Neural crest cell (in vitro differentiated cells): ENCODE results near the gene SOX18. TPM values are rescaled to one million over a fixed set of nuclear protein-coding genes. Genes with fewer than 3 reads are reported as not detected.

Source experiments
- DNase-seq: peaks from one replicate; pipeline ENCODE4 v3.0.0; 2021; ENCODE audit warnings: low read depth, mixed read lengths, low spot score
- H3K27ac Mint-ChIP-seq: one replicate; pipeline ENCODE4 v1.8.0; 2021; ENCODE audit warnings: mild to moderate bottlenecking, mixed read lengths; ENCODE audit not compliant: unreplicated experiment
- H3K27me3 Mint-ChIP-seq: 2 replicates; pipeline ENCODE4 v1.8.0; 2021; ENCODE audit warnings: low read depth, mild to moderate bottlenecking, mixed read lengths
- H3K36me3 Mint-ChIP-seq: 2 replicates; pipeline ENCODE4 v1.8.0; 2021; ENCODE audit warnings: low read depth, mild to moderate bottlenecking, mixed read lengths
- H3K4me1 Mint-ChIP-seq: 2 replicates; pipeline ENCODE4 v1.8.0; 2021; ENCODE audit warnings: mixed read lengths
- H3K4me3 Mint-ChIP-seq: one replicate; pipeline ENCODE4 v1.8.0; 2021; ENCODE audit warnings: mild to moderate bottlenecking, mixed read lengths
- H3K9me3 Mint-ChIP-seq: 2 replicates; pipeline ENCODE4 v1.8.0; 2021; ENCODE audit warnings: mixed read lengths
- total RNA-seq: library from RNA; stranded (reverse); gene quantifications from 2 replicates; pipeline ENCODE4 v1.2.1, GENCODE V29; 2021
- TF ChIP-seq, protein P1 (sequence below): fragments of 200-600 bp; sonication (generic); conservative IDR thresholded peaks from 2 replicates; pipeline ENCODE4 v1.5.0; 2021; ENCODE audit warnings: antibody characterized with exemption, mild to moderate bottlenecking

The SOX18 gene
- total RNA-seq, 1 donor from 2014 or later, result not detected

DNA sequence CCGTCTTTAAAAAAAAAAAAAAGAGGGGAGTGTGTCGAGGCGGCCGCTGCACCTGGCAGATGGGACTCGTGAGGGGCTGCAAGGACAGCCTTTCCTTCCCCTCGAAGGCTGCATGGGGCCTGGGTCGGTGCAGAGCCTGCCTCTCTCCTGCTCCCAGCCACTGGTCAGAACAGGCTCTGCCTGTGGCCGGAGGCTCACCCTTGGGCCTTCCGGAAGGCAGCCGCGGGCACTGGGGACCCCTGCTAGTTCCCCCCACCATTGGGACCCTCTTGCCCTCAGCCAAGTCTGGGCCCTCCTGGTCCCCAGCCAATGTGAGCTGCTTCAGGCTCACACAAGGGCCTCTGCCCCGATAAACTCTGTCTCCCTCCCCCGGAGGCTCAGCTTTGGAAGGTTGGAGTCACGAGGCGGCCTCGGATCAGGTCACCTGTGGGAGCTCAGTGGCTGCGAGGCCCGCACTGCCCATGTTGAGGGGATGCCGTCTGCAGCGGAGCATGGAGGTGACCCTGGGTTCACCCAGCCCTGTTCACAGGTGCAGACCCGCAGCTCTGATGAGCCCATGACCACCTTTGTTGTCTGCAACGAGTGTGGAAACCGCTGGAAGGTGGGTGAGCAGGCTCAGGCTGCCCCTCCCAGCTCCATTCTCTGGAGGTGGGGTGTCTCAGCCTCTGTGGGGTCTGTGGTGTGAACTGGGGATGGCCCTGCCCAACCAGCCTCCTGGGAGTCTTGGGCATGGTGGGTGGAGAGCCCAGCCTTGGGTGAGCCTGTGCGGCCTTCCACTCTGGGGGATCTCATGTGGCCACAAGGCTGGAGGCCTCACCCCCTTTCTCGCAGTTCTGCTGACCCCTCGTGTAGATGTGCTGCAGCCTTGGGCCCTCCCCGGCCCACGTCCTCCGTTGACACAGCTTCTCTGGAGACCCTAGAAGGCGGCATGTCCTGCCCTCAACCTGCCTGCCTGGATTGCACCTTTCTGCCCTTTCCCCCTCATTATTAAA is 22.2 kb upstream of the SOX18 start:
- Mint-ChIP-seq H3K4me3 (no peak overlapping the region), H3K4me1 (no peaks in the 10 kb centered on the region), H3K9me3 (no peaks in the 10 kb centered on the region), H3K27ac (no peak overlapping the region), H3K27me3 (no peaks in the 10 kb centered on the region), H3K36me3 (no peaks in the 10 kb centered on the region)
- no peak for DNase-seq
- TF ChIP-seq, protein P1, sequence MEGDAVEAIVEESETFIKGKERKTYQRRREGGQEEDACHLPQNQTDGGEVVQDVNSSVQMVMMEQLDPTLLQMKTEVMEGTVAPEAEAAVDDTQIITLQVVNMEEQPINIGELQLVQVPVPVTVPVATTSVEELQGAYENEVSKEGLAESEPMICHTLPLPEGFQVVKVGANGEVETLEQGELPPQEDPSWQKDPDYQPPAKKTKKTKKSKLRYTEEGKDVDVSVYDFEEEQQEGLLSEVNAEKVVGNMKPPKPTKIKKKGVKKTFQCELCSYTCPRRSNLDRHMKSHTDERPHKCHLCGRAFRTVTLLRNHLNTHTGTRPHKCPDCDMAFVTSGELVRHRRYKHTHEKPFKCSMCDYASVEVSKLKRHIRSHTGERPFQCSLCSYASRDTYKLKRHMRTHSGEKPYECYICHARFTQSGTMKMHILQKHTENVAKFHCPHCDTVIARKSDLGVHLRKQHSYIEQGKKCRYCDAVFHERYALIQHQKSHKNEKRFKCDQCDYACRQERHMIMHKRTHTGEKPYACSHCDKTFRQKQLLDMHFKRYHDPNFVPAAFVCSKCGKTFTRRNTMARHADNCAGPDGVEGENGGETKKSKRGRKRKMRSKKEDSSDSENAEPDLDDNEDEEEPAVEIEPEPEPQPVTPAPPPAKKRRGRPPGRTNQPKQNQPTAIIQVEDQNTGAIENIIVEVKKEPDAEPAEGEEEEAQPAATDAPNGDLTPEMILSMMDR, result no peak

DNA sequence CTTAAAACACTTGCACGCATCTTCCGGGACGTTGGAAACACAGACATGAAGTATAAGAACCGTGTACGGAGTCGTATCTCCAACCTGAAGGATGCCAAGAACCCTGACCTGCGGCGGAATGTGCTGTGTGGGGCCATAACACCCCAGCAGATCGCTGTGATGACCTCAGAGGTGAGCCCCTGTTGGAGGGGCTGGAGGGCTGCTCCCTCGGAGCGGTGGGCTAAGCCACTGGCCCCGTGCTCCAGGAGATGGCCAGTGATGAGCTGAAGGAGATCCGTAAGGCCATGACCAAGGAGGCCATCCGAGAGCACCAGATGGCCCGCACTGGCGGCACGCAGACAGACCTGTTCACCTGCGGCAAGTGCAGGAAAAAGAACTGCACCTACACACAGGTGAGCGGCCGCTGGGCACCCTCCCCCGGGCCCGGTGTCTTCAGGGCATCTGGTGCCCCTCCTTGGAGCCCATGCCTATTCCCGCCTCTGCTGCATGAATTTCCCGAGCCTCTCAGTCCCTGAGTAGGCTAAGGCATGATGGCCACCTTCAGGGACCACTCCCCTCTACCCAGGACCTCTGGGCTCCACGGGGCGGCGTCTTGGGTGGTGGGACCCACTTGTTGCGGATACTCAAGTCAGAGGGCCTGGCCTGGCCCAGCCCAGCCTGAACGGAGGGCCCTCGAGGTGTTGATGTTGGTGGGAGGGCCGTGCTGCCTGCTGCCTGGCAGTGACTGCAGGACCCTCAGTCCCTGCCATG is 21.0 kb upstream of the SOX18 start:
- TF ChIP-seq, protein P1, result no peak
- no peaks in the 10 kb centered on the region for H3K27me3 Mint-ChIP-seq
- no peak for DNase-seq
- H3K27ac Mint-ChIP-seq, result no peak overlapping the region
- H3K4me1 Mint-ChIP-seq, result peaks cover 4% of the 10 kb centered on the region
- H3K4me3 Mint-ChIP-seq, result no peak overlapping the region
- H3K9me3 Mint-ChIP-seq, result no peaks in the 10 kb centered on the region
- H3K36me3 Mint-ChIP-seq, result no peaks in the 10 kb centered on the region

DNA sequence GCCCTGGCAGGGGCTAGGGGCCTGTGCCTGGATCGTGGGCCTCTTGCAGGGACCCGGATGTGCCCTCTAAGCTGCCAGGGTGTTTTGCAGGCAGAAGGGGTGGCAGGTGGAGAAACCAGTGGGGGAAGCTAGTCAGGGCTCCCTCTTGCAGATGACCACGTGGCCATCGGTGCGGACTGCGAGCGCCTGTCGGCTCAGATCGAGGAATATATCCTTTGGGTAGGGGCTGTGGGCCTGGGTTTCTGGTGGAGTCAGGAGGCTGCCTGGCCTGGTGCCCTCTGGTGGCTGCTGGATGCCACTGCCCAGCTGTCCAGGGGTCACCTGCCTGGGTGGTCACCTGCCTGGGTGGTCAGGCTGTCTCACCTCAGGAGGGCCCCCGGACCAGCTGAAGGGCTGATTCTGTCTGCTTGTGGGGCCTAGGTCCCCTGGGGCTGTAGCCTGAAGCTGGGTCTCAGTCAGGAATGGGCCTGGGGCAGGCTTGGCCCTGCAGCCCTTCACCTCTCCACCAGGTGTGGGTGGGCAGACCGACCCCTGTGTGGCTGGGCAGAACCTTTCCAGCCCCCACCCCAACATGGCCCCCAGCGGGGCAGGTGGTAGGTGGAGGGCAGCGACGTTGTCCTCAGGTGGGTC is 20.3 kb upstream of the SOX18 start:
- H3K27ac Mint-ChIP-seq, result no peak overlapping the region
- peak; percentile 61 for DNase-seq
- H3K27me3 Mint-ChIP-seq, result no peaks in the 10 kb centered on the region
- H3K36me3 Mint-ChIP-seq, result no peaks in the 10 kb centered on the region
- no peaks in the 10 kb centered on the region for H3K9me3 Mint-ChIP-seq
- no peak overlapping the region for H3K4me3 Mint-ChIP-seq
- TF ChIP-seq, protein P1, result peak; percentile 80
- H3K4me1 Mint-ChIP-seq, result peaks cover 7% of the 10 kb centered on the region

DNA sequence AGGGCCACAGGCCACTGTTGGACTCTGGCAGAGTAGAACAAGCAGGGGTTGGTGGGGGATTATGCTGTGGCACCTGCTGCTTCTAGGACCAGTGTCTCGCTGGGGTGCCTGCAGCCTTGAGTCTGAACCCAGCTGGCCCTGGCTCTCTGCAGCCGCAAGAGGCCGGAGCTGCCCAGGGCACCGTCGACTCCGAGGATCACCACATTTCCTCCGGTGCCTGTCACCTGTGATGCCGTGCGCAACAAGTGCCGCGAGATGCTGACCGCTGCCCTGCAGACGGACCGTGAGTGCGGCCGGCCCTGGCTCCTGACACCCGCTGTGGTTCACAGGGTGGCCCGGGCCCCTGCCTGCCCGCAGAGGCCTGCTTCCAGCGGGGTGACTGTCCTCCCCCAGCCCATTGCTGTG is 19.8 kb upstream of the SOX18 start:
- no peak overlapping the region for H3K4me3 Mint-ChIP-seq
- H3K27ac Mint-ChIP-seq, result no peak overlapping the region
- TF ChIP-seq, protein P1, result no peak
- peaks cover 12% of the 10 kb centered on the region for H3K4me1 Mint-ChIP-seq
- H3K9me3 Mint-ChIP-seq, result no peaks in the 10 kb centered on the region
- H3K36me3 Mint-ChIP-seq, result no peaks in the 10 kb centered on the region
- no peak for DNase-seq
- H3K27me3 Mint-ChIP-seq, result no peaks in the 10 kb centered on the region
